ENCODE data around the gene RAB4A. TPM values are rescaled to one million over a fixed set of nuclear protein-coding genes. Genes with fewer than 3 reads are reported as not detected.

RAB4A gene
- total and polyA plus RNA-seq, 9 of the 15 experiments (the other 6 are each of a cell fraction or from before 2014, with no cell fraction given): 8.3 to 61.0 (median 26.7) TPM

GRCh38 chr1:229270547-229271447, at the start of gene RAB4A (continued):
- TF ChIP-seq, protein P1, sequence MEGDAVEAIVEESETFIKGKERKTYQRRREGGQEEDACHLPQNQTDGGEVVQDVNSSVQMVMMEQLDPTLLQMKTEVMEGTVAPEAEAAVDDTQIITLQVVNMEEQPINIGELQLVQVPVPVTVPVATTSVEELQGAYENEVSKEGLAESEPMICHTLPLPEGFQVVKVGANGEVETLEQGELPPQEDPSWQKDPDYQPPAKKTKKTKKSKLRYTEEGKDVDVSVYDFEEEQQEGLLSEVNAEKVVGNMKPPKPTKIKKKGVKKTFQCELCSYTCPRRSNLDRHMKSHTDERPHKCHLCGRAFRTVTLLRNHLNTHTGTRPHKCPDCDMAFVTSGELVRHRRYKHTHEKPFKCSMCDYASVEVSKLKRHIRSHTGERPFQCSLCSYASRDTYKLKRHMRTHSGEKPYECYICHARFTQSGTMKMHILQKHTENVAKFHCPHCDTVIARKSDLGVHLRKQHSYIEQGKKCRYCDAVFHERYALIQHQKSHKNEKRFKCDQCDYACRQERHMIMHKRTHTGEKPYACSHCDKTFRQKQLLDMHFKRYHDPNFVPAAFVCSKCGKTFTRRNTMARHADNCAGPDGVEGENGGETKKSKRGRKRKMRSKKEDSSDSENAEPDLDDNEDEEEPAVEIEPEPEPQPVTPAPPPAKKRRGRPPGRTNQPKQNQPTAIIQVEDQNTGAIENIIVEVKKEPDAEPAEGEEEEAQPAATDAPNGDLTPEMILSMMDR (IDR thresholded peaks at IDR 0.05 in 2 of 3, conservative IDR thresholded peaks at IDR 0.05 in 1 of 3; ENCODE audit: insufficient read depth in 2 of 3, low read depth in 1 of 3, low read length in 3 of 3): no peak
- no peak for TF ChIP-seq SRSF9 (IDR thresholded peaks at IDR 0.05; ENCODE audit: borderline replicate concordance, low read depth, low read length)
- no peak for TF ChIP-seq RUNX1 (IDR thresholded peaks at IDR 0.05; ENCODE audit: low read depth)
- TF ChIP-seq KLF6 (CRISPR knock-in tag; IDR thresholded peaks at IDR 0.05; ENCODE audit: borderline replicate concordance): peak; percentile 68; the same call in 1 of the 2 replicates
- no peak for TF ChIP-seq FOXA1 (IDR thresholded peaks at IDR 0.05; ENCODE audit: borderline replicate concordance)
- no peak for TF ChIP-seq HNRNPUL1 (IDR thresholded peaks at IDR 0.05; ENCODE audit: low read length)
- TF ChIP-seq JUND (IDR thresholded peaks at IDR 0.05; ENCODE audit: borderline replicate concordance, low read depth, low read length): no peak; the same call in 1 of the 2 replicates
- TF ChIP-seq JUND (tag; IDR thresholded peaks at IDR 0.05; ENCODE audit: borderline replicate concordance, low read depth, low read length): no peak; the same call in 2 of the 3 replicates
- TF ChIP-seq ZNF444 (CRISPR knock-in tag; IDR thresholded peaks at IDR 0.05): no peak
- TF ChIP-seq, protein P2, sequence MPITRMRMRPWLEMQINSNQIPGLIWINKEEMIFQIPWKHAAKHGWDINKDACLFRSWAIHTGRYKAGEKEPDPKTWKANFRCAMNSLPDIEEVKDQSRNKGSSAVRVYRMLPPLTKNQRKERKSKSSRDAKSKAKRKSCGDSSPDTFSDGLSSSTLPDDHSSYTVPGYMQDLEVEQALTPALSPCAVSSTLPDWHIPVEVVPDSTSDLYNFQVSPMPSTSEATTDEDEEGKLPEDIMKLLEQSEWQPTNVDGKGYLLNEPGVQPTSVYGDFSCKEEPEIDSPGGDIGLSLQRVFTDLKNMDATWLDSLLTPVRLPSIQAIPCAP (CRISPR knock-in tag; IDR thresholded peaks at IDR 0.05; ENCODE audit: borderline replicate concordance): no peak
- TF ChIP-seq RHOXF2B (CRISPR knock-in tag; conservative IDR thresholded peaks at IDR 0.05): no peak
- TF ChIP-seq, protein P3, sequence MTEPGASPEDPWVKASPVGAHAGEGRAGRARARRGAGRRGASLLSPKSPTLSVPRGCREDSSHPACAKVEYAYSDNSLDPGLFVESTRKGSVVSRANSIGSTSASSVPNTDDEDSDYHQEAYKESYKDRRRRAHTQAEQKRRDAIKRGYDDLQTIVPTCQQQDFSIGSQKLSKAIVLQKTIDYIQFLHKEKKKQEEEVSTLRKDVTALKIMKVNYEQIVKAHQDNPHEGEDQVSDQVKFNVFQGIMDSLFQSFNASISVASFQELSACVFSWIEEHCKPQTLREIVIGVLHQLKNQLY (CRISPR knock-in tag; conservative IDR thresholded peaks at IDR 0.05): no peak; a peak in 1 of 4 replicates
- TF ChIP-seq ZEB2 (IDR thresholded peaks at IDR 0.05): no peak
- TF ChIP-seq NCOA2 (IDR thresholded peaks at IDR 0.05; ENCODE audit: partially characterized antibody in 2 of 2): no peak
- TF ChIP-seq, protein P4, sequence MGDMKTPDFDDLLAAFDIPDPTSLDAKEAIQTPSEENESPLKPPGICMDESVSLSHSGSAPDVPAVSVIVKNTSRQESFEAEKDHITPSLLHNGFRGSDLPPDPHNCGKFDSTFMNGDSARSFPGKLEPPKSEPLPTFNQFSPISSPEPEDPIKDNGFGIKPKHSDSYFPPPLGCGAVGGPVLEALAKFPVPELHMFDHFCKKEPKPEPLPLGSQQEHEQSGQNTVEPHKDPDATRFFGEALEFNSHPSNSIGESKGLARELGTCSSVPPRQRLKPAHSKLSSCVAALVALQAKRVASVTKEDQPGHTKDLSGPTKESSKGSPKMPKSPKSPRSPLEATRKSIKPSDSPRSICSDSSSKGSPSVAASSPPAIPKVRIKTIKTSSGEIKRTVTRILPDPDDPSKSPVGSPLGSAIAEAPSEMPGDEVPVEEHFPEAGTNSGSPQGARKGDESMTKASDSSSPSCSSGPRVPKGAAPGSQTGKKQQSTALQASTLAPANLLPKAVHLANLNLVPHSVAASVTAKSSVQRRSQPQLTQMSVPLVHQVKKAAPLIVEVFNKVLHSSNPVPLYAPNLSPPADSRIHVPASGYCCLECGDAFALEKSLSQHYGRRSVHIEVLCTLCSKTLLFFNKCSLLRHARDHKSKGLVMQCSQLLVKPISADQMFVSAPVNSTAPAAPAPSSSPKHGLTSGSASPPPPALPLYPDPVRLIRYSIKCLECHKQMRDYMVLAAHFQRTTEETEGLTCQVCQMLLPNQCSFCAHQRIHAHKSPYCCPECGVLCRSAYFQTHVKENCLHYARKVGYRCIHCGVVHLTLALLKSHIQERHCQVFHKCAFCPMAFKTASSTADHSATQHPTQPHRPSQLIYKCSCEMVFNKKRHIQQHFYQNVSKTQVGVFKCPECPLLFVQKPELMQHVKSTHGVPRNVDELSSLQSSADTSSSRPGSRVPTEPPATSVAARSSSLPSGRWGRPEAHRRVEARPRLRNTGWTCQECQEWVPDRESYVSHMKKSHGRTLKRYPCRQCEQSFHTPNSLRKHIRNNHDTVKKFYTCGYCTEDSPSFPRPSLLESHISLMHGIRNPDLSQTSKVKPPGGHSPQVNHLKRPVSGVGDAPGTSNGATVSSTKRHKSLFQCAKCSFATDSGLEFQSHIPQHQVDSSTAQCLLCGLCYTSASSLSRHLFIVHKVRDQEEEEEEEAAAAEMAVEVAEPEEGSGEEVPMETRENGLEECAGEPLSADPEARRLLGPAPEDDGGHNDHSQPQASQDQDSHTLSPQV (IDR thresholded peaks at IDR 0.05): peak; percentile 94
- TF ChIP-seq NR3C1 (CRISPR knock-in tag; IDR thresholded peaks at IDR 0.05): no peak
- no peak for TF ChIP-seq ZZZ3 (IDR thresholded peaks at IDR 0.05)
- no peak for TF ChIP-seq ZNF696 (CRISPR knock-in tag; conservative IDR thresholded peaks at IDR 0.05)
- 0 out of 2 replicates have a peak, but pooled peaks have one; percentile 42 for TF ChIP-seq ZNF134 (CRISPR knock-in tag; conservative IDR thresholded peaks at IDR 0.05)
- no peak for TF ChIP-seq ARHGAP35 (IDR thresholded peaks at IDR 0.05; ENCODE audit: partially characterized antibody)
- no peak for TF ChIP-seq ARID2 (IDR thresholded peaks at IDR 0.05)
